HepG2 (cell line): Measurements from ENCODE around the gene CFL1. TPM values are rescaled to one million over a fixed set of nuclear protein-coding genes. Genes with fewer than 3 reads are reported as not detected.

ENCODE experiments used
- CAMTA2 ChIP-seq: sonication (generic); formaldehyde crosslinking; IDR thresholded peaks from 2 replicates; pipeline ENCODE4 v1.4.0; 2020; ENCODE audit warnings: mild to moderate bottlenecking, missing genetic modification reagents, borderline replicate concordance
- NFKBIZ ChIP-seq: IDR thresholded peaks from 2 replicates; pipeline ENCODE4 v1.6.1; 2018; ENCODE audit warnings: missing genetic modification reagents, missing compliant biosample characterization
- PAXIP1 ChIP-seq: sonication (generic); formaldehyde crosslinking; conservative IDR thresholded peaks from 2 replicates; pipeline ENCODE4 v1.4.0; 2020; ENCODE audit warnings: mild to moderate bottlenecking, missing genetic modification reagents, moderate library complexity
- PCBP2 ChIP-seq: fragments of 200-400 bp; formaldehyde crosslinking; optimal IDR thresholded peaks from 2 replicates; pipeline ENCODE3; 2018; ENCODE audit warnings: low read length, low read depth; ENCODE audit not compliant: poor library complexity, severe bottlenecking
- POGZ ChIP-seq: sonication (generic); formaldehyde crosslinking; IDR thresholded peaks from 2 replicates; pipeline ENCODE4 v1.4.0; 2020; ENCODE audit warnings: mild to moderate bottlenecking, missing genetic modification reagents
- PPARG ChIP-seq: conservative IDR thresholded peaks from 2 replicates; pipeline ENCODE4 v1.6.1; 2016; ENCODE audit warnings: missing biosample characterization, missing genetic modification reagents
- SP4 ChIP-seq: sonication (generic); formaldehyde crosslinking; IDR thresholded peaks from 2 replicates; pipeline ENCODE4 v1.8.1; 2023; ENCODE audit warnings: mild to moderate bottlenecking, missing genetic modification reagents
- STAT5B ChIP-seq: sonication (generic); formaldehyde crosslinking; IDR thresholded peaks from 2 replicates; pipeline ENCODE4 v1.4.0; 2020; ENCODE audit warnings: missing genetic modification reagents
- TCF12 ChIP-seq, 2 experiments: fragments of 450-650 bp in 1 of 2; sonication (generic) in 1 of 2; formaldehyde crosslinking in 1 of 2; IDR thresholded peaks; 2 replicates each; pipeline versions ENCODE4 v1.6.1 to v1.8.0; 2017 to 2022; ENCODE audit warnings: antibody characterized with exemption in 1 of 2, mild to moderate bottlenecking in 1 of 2, missing genetic modification reagents in 1 of 2, moderate library complexity in 1 of 2
- TRIM22 ChIP-seq: fragments of 450-650 bp; IDR thresholded peaks from 2 replicates; pipeline ENCODE4 v1.6.1; 2017
- UBTF ChIP-seq: sonication (generic); formaldehyde crosslinking; IDR thresholded peaks from 2 replicates; pipeline ENCODE4 v1.4.0; 2020; ENCODE audit warnings: mild to moderate bottlenecking, missing genetic modification reagents
- ZNF281 ChIP-seq: sonication (generic); formaldehyde crosslinking; IDR thresholded peaks from 2 replicates; pipeline ENCODE4 v1.4.0; 2020; ENCODE audit warnings: missing genetic modification reagents, borderline replicate concordance
- ZNF513 ChIP-seq: sonication (generic); formaldehyde crosslinking; conservative IDR thresholded peaks from 2 replicates; pipeline ENCODE4 v1.5.0; 2020; ENCODE audit warnings: missing genetic modification reagents
- ZNF607 ChIP-seq: sonication (generic); formaldehyde crosslinking; IDR thresholded peaks from 2 replicates; pipeline ENCODE4 v1.5.1; 2020; ENCODE audit warnings: missing genetic modification reagents, mild to moderate bottlenecking, borderline replicate concordance
- ZNF619 ChIP-seq: sonication (generic); formaldehyde crosslinking; IDR thresholded peaks from 2 replicates; pipeline ENCODE4 v1.4.0; 2020; ENCODE audit warnings: mild to moderate bottlenecking, missing genetic modification reagents
- ZNF883 ChIP-seq: sonication (generic); formaldehyde crosslinking; IDR thresholded peaks from 2 replicates; pipeline ENCODE4 v1.5.1; 2020; ENCODE audit warnings: mild to moderate bottlenecking, missing genetic modification reagents; ENCODE audit errors: not compliant biosample characterization
- polyA plus RNA-seq, 8 experiments: library from polyadenylated mRNA; depleted of rRNA in 3 of 8; stranded (reverse) in 7 of 8; unstranded in 1 of 8; fragments of >200 nt; fragmentation: Illumina TruSeq in 4 of 8; extraction: Trizol in 4 of 8; gene quantifications; 2 replicates each; pipeline versions ENCODE4 v1.2.1 to v1.2.3, GENCODE V29; 2011 to 2016; ENCODE audit warnings: low read depth in 4 of 8, missing spikeins in 1 of 8, mixed read lengths in 1 of 8; ENCODE audit not compliant: insufficient read depth in 1 of 8
- total RNA-seq, 5 experiments: library from RNA; depleted of rRNA; stranded (reverse); fragments of >200 nt; fragmentation: Illumina TruSeq; extraction: Trizol; gene quantifications; 2 replicates each; pipeline ENCODE4 v1.2.3, GENCODE V29; 2016; ENCODE audit warnings: low read depth in 1 of 5

CFL1 gene
- total and polyA plus RNA-seq, 2 of the 13 experiments (the other 11 are each of a cell fraction or from before 2014, with no cell fraction given) = 379 to 383 TPM

- TF ChIP-seq PAXIP1 (CRISPR knock-in tag) (peak; percentile 47; the same call in 1 of the 2 replicates), CAMTA2 (0 out of 2 replicates have a peak, but pooled peaks have one; percentile 46), TCF12 (IDR thresholded peaks at IDR 0.05) (no peak), TCF12 (CRISPR knock-in tag; IDR thresholded peaks at IDR 0.05) (peak; percentile 94), PCBP2 (no peak), ZNF619 (CRISPR knock-in tag) (no peak), TRIM22 (no peak), ZNF281 (CRISPR knock-in tag) (peak; percentile 89), POGZ (CRISPR knock-in tag) (peak; percentile 38; the same call in 1 of the 2 replicates), ZNF513 (CRISPR knock-in tag) (no peak), NFKBIZ (CRISPR knock-in tag) (no peak), UBTF (CRISPR knock-in tag) (no peak; the same call in 1 of the 2 replicates), PPARG (CRISPR knock-in tag) (no peak), STAT5B (CRISPR knock-in tag) (peak; percentile 75; the same call in 1 of the 2 replicates), SP4 (peak; percentile 75), ZNF883 (CRISPR knock-in tag) (peak; percentile 42), ZNF607 (CRISPR knock-in tag) (peak; percentile 81; the same call in 1 of the 2 replicates)
Observed at GRCh38 chr11:65857853-65858680, at the start of gene CFL1 (continued).
